ENCODE results near the gene ELOB.

The ELOB gene

GRCh38 chr16:2752035-2752849 lies 24.8 kb downstream of the ELOB start, which contains the start of gene SRRM2 (continued):
- TF ChIP-seq ZNF280D (tag by site-specific recombination; IDR thresholded peaks at IDR 0.05), result no peak
- TF ChIP-seq ZNF362 (tag by site-specific recombination; IDR thresholded peaks at IDR 0.05), result peak; percentile 91; the same call in 1 of the 2 replicates
- no peak; the same call in 1 of the 2 replicates for TF ChIP-seq ZBTB6 (tag by site-specific recombination; IDR thresholded peaks at IDR 0.05)
- no peak for TF ChIP-seq ZNF510 (tag by site-specific recombination; IDR thresholded peaks at IDR 0.05; ENCODE audit: insufficient replicate concordance)
- no peak for TF ChIP-seq ZNF140 (tag by site-specific recombination; IDR thresholded peaks at IDR 0.05)
- TF ChIP-seq EGR2 (tag by site-specific recombination; IDR thresholded peaks at IDR 0.05; ENCODE audit: low read depth), result no peak
- TF ChIP-seq ZIC2 (tag by site-specific recombination; IDR thresholded peaks at IDR 0.05), result peak; percentile 82
- TF ChIP-seq ZNF777 (tag by site-specific recombination; IDR thresholded peaks at IDR 0.05; ENCODE audit: borderline replicate concordance), result peak; percentile 49; the same call in 1 of the 2 replicates
- peak; percentile 89 for TF ChIP-seq PATZ1 (tag by site-specific recombination; IDR thresholded peaks at IDR 0.05)
- no peak for TF ChIP-seq ZSCAN18 (tag by site-specific recombination; IDR thresholded peaks at IDR 0.05)
- TF ChIP-seq GFI1B (tag by site-specific recombination; IDR thresholded peaks at IDR 0.05), result no peak
- no peak for TF ChIP-seq ZNF223 (tag by site-specific recombination; IDR thresholded peaks at IDR 0.05)
- no peak for TF ChIP-seq ZBTB1 (tag by site-specific recombination; IDR thresholded peaks at IDR 0.05)
- no peak for TF ChIP-seq ZNF555 (tag by site-specific recombination; conservative IDR thresholded peaks at IDR 0.05)
- TF ChIP-seq ZNF426 (tag by site-specific recombination; IDR thresholded peaks at IDR 0.05), result no peak
- no peak for TF ChIP-seq ZNF280C (tag by site-specific recombination; IDR thresholded peaks at IDR 0.05)
- TF ChIP-seq ZFP3 (tag by site-specific recombination; IDR thresholded peaks at IDR 0.05; ENCODE audit: low read depth), result no peak
- TF ChIP-seq PBX3 (CRISPR knock-in tag; IDR thresholded peaks at IDR 0.05), result no peak; the same call in 1 of the 2 replicates
- TF ChIP-seq ZNF768 (tag by site-specific recombination; IDR thresholded peaks at IDR 0.05), result no peak
- TF ChIP-seq ZNF404 (tag by site-specific recombination; IDR thresholded peaks at IDR 0.05), result no peak
- TF ChIP-seq SP7 (tag by site-specific recombination; IDR thresholded peaks at IDR 0.05), result peak; percentile 81
- TF ChIP-seq ZBTB10 (tag by site-specific recombination; IDR thresholded peaks at IDR 0.05), result peak; percentile 84
